DOHH2 (cell line): ENCODE data around the gene TMEM127.
"Not testable (repeated sequence)": the region's sequence is repeated elsewhere in the genome, so short reads cannot be mapped to it uniquely, and the experiment has no call there.

Experiments used
- H3F3A ChIP-seq: fragments of 200-600 bp; sonication (generic), shearing (Covaris generic); 2 replicates; pipeline ENCODE4 v1.6.0; 2016; ENCODE audit warnings: antibody characterized with exemption, mild to moderate bottlenecking; ENCODE audit not compliant: control insufficient read depth, insufficient read depth
- H3K27ac ChIP-seq: fragments of 200-600 bp; sonication (generic); 2 replicates; pipeline ENCODE4 v1.5.1; 2014; ENCODE audit warnings: low read depth, mild to moderate bottlenecking, low read length, moderate library complexity
- H3K27me3 ChIP-seq: fragments of 200-600 bp; sonication (generic); 2 replicates; pipeline ENCODE4 v1.6.1; 2014; ENCODE audit warnings: mild to moderate bottlenecking, low read length, mixed read lengths; ENCODE audit not compliant: control insufficient read depth
- H3K36me3 ChIP-seq: fragments of 200-600 bp; sonication (generic); 2 replicates; pipeline ENCODE4 v1.6.1; 2014; ENCODE audit warnings: mild to moderate bottlenecking, low read length, moderate library complexity, mixed read lengths; ENCODE audit not compliant: control insufficient read depth
- H3K4me1 ChIP-seq: fragments of 200-600 bp; sonication (generic); 2 replicates; pipeline ENCODE4 v1.6.1; 2014; ENCODE audit warnings: mild to moderate bottlenecking, low read length, mixed read lengths; ENCODE audit not compliant: control insufficient read depth
- H3K4me2 ChIP-seq: fragments of 200-600 bp; sonication (generic); 2 replicates; pipeline ENCODE4 v1.6.0; 2014; ENCODE audit warnings: mild to moderate bottlenecking, low read length, moderate library complexity
- H3K4me3 ChIP-seq: fragments of 200-600 bp; sonication (generic); 2 replicates; pipeline ENCODE4 v1.5.1; 2014; ENCODE audit warnings: mild to moderate bottlenecking, low read length, mixed read lengths
- H3K79me2 ChIP-seq: fragments of 200-600 bp; sonication (generic); 2 replicates; pipeline ENCODE4 v1.6.1; 2014; ENCODE audit warnings: mild to moderate bottlenecking, low read length, mixed read lengths; ENCODE audit not compliant: control insufficient read depth
- H3K9me2 ChIP-seq: fragments of 200-600 bp; sonication (generic); replicated peaks from 2 replicates; pipeline ENCODE4 v1.6.1; 2014; ENCODE audit warnings: mild to moderate bottlenecking, low read length, mixed read lengths; ENCODE audit not compliant: control insufficient read depth
- H3K9me3 ChIP-seq: fragments of 200-600 bp; sonication (generic); 2 replicates; pipeline ENCODE4 v1.6.1; 2014; ENCODE audit warnings: antibody characterized with exemption, low read length, mixed read lengths; ENCODE audit not compliant: control insufficient read depth, insufficient read depth
- H4K20me1 ChIP-seq: fragments of 200-600 bp; sonication (generic); 2 replicates; pipeline ENCODE4 v1.6.0; 2014; ENCODE audit warnings: low read depth, mild to moderate bottlenecking, antibody characterized with exemption, low read length, moderate library complexity; ENCODE audit not compliant: control insufficient read depth, insufficient read depth
- CTCF ChIP-seq: fragments of 200-600 bp; sonication (generic); IDR thresholded peaks from one replicate; pipeline ENCODE4 v1.5.1; 2014; ENCODE audit warnings: antibody characterized with exemption, mild to moderate bottlenecking, low read depth, low read length; ENCODE audit not compliant: poor library complexity, severe bottlenecking
- EZH2phosphoT487 ChIP-seq: fragments of 200-600 bp; sonication (generic); IDR thresholded peaks from 2 replicates; pipeline ENCODE4 v1.6.1; 2017; ENCODE audit warnings: borderline replicate concordance, mild to moderate bottlenecking, antibody characterized with exemption, low read length, moderate library complexity, mixed read lengths

TMEM127 gene

GRCh38 chr2:96233436-96233835, 32.4 kb downstream of the TMEM127 start:
- peak overlapping the region; percentile 56 for H3K27ac ChIP-seq
- peak overlapping the region; percentile 53 for H3K4me3 ChIP-seq
- H3F3A ChIP-seq = 0 out of 2 replicates have a peak, but pooled peaks cover 3% of the 10 kb centered on the region
- TF ChIP-seq CTCF (no peak), EZH2phosphoT487 (no peak)
- H3K4me1 ChIP-seq = peaks cover 48% of the 10 kb centered on the region
- no peaks in the 10 kb centered on the region for H3K27me3 ChIP-seq
- no peaks in the 10 kb centered on the region for H3K9me2 ChIP-seq
- no peaks in the 10 kb centered on the region for H3K36me3 ChIP-seq
- no peaks in the 10 kb centered on the region for H3K9me3 ChIP-seq
- peak overlapping the region; percentile 75 for H3K4me2 ChIP-seq
- no peaks in the 10 kb centered on the region for H4K20me1 ChIP-seq
- H3K79me2 ChIP-seq = peaks cover 14% of the 10 kb centered on the region

DNA sequence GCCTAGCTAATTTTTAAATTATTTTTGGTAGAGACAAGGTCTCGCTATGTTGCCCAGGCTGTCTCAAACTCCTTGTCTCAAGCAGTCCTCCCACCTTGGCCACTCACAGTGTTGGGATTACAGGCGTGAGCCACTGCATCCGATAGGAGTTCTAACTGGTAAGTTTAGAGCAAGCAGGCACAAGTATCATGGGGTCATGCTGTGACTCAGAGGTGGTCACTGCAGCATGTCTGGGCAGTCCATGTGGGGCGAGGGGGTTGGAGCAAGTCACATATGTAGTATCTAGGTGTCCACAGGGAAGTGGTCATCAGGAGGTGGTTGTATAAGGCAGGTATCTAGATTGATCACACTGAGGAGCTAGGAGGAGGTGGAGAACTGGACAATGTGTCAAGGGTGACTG, 34.5 kb downstream of the TMEM127 start:
- Histone ChIP-seq H3K4me1 (peaks cover 57% of the 10 kb centered on the region), H3K27ac (no peak overlapping the region), H3K9me2 (no peaks in the 10 kb centered on the region), H3K4me2 (no peak overlapping the region), H3K27me3 (no peaks in the 10 kb centered on the region), H3K36me3 (no peaks in the 10 kb centered on the region), H3K79me2 (peaks cover 24% of the 10 kb centered on the region), H4K20me1 (no peaks in the 10 kb centered on the region), H3K4me3 (no peak overlapping the region), H3K9me3 (no peaks in the 10 kb centered on the region), H3F3A (peaks cover 3% of the 10 kb centered on the region; the same call in 1 of the 2 replicates)
- TF ChIP-seq EZH2phosphoT487 (no peak), CTCF (no peak)

DNA sequence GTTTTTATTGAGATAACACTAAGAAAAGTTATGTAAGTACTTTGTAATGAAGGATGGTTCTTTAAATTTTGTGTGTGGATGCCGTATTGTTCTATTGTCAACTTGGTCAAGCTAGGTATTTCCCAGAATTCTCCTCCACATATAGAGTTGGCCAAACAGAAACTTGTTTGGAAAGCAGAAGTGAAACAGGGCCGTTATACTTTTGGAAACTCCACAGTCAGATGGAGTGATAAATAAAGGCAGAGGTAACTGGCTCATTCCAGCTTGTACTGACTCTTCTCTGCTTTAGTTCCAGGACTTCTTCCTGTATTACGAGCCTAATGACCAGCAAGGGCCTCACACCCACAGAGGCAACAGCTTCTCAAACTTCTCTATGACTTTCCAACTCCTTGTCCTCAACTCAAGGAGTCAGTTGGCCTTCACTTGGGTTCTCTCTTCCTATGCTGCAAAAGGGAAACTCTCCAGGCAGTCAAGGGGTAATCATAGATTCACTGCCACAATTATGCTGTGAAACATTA, 40.7 kb downstream of the TMEM127 start:
- Histone ChIP-seq H3F3A (peaks cover 9% of the 10 kb centered on the region), H3K4me1 (peaks cover 81% of the 10 kb centered on the region), H3K27ac (peak overlapping the region; percentile 90), H3K27me3 (no peaks in the 10 kb centered on the region), H3K36me3 (no peaks in the 10 kb centered on the region), H3K9me3 (no peaks in the 10 kb centered on the region), H3K79me2 (peaks cover 10% of the 10 kb centered on the region), H3K9me2 (no peaks in the 10 kb centered on the region), H3K4me2 (peak overlapping the region; percentile 61), H3K4me3 (peak overlapping the region; percentile 44), H4K20me1 (no peaks in the 10 kb centered on the region)
- no peak for TF ChIP-seq EZH2phosphoT487
- no peak for TF ChIP-seq CTCF

GRCh38 chr2:96221106-96221505, 44.7 kb downstream of the TMEM127 start:
- H3K27me3 ChIP-seq, H3K79me2 ChIP-seq, H3K9me2 ChIP-seq, H3F3A ChIP-seq, H3K27ac ChIP-seq, H4K20me1 ChIP-seq, H3K36me3 ChIP-seq, H3K4me3 ChIP-seq, H3K9me3 ChIP-seq: not testable (repeated sequence)
- H3K4me1 ChIP-seq = peaks cover 98% of the 10 kb centered on the region
- peak overlapping the region; percentile 22; the same call in 1 of the 2 replicates for H3K4me2 ChIP-seq

- H3K27me3 ChIP-seq, H3K36me3 ChIP-seq, H3K4me3 ChIP-seq, H3K4me2 ChIP-seq, H3F3A ChIP-seq, H3K9me3 ChIP-seq, H3K9me2 ChIP-seq, H4K20me1 ChIP-seq, H3K27ac ChIP-seq: not testable (repeated sequence)
- peaks cover 98% of the 10 kb centered on the region for H3K4me1 ChIP-seq
- peaks cover 10% of the 10 kb centered on the region for H3K79me2 ChIP-seq
These were observed 45.8 kb downstream of the TMEM127 start for GRCh38 chr2:96219959-96220358.
